ENCODE results near the gene KLK12. TPM values are rescaled to one million over a fixed set of nuclear protein-coding genes. Genes with fewer than 3 reads are reported as not detected.

Gene KLK12
- total and polyA plus RNA-seq, 2 donors (not counting 1 experiment from before 2014, with no cell fraction given) = not detected

DNA sequence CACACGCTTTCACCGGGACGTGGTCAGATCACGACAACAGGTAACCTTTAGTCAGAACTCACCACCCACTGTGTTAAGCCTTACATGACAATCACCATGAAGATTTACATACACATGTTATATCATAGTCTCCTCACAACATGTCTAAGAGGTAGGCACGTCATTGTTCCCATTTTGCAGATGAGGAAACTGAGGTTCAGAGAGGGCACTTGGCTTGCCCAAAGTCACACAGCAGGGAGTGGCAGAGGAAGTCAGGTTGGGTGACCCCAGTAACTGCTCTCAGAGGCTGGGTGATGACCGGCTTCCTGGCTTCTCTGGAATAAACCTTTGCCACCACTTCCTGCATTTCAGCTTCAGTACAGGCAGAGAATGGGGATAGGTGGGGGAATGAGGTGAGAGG, 20.6 kb downstream of the KLK12 start:
- Mint-ChIP-seq H3K27me3 (peaks cover 59% of the 10 kb centered on the region), H3K4me1 (peaks cover 15% of the 10 kb centered on the region), H3K9me3 (ENCODE audit: insufficient read depth) (no peaks in the 10 kb centered on the region), H3K27ac (no peak overlapping the region), H3K4me3 (no peak overlapping the region)
- H3K36me3 ChIP-seq (replicated peaks in 1 of 2; ENCODE audit: control extremely low read depth in 1 of 2, control insufficient read depth in 1 of 2, extremely low read depth in 1 of 2, insufficient read depth in 2 of 2, low read length in 1 of 2) = no peaks in the 10 kb centered on the region
- TF ChIP-seq CTCF (IDR thresholded peaks at IDR 0.05) (no peak), EZH2 (IDR thresholded peaks at IDR 0.05; ENCODE audit: borderline replicate concordance, insufficient read depth, low read depth, low read length, poor library complexity, severe bottlenecking) (no peak)
- no peak overlapping the region for H3K27ac ChIP-seq (ENCODE audit: low read length in 2 of 2)
- no peak overlapping the region for H3K4me3 ChIP-seq (ENCODE audit: control extremely low read depth in 1 of 5, extremely low read depth in 1 of 5, insufficient read depth in 1 of 5, low read depth in 2 of 5, low read length in 4 of 5)
- no peak overlapping the region for H3K4me2 ChIP-seq (replicated peaks; ENCODE audit: low read depth, low read length, poor library complexity, severe bottlenecking)
- intact Hi-C loops (cut with micrococcal nuclease) = no loop called here
- peaks cover 0 to 49% (median 26%) of the 10 kb centered on the region in 4 experiments for H3K27me3 ChIP-seq (replicated peaks in 1 of 4; ENCODE audit: control extremely low read depth in 1 of 4, control insufficient read depth in 3 of 4, insufficient read depth in 4 of 4, low read length in 3 of 4)
- DNase-seq (no peak), ATAC-seq (ENCODE audit: low read depth) (no peak)
- H3K79me2 ChIP-seq (ENCODE audit: control insufficient read depth, insufficient read depth, low read length) = no peaks in the 10 kb centered on the region
- CTCF ChIA-PET = no interaction called here
- H2AFZ ChIP-seq (ENCODE audit: insufficient read depth, low read depth, low read length, poor library complexity, severe bottlenecking) = no peak overlapping the region
- 82% methylated on average over 5 of the region's 6 CpGs for WGBS (ENCODE audit: insufficient coverage)
- peaks cover 7 to 14% of the 10 kb centered on the region in 2 donors for H3K4me1 ChIP-seq (ENCODE audit: control insufficient read depth in 2 of 2, insufficient read depth in 2 of 2, low read length in 2 of 2)
- H4K20me1 ChIP-seq (ENCODE audit: control insufficient read depth, insufficient read depth, low read length, poor library complexity, severe bottlenecking) = no peaks in the 10 kb centered on the region
- no peak overlapping the region for H3K9ac ChIP-seq (ENCODE audit: low read length)
- POLR2A ChIA-PET = no interaction called here
- H3K9me3 ChIP-seq (ENCODE audit: control extremely low read depth in 1 of 3, control insufficient read depth in 2 of 3, insufficient read depth in 1 of 3, low read length in 2 of 3) = peaks cover 0 to 28% (median 0%) of the 10 kb centered on the region in 3 donors

DNA sequence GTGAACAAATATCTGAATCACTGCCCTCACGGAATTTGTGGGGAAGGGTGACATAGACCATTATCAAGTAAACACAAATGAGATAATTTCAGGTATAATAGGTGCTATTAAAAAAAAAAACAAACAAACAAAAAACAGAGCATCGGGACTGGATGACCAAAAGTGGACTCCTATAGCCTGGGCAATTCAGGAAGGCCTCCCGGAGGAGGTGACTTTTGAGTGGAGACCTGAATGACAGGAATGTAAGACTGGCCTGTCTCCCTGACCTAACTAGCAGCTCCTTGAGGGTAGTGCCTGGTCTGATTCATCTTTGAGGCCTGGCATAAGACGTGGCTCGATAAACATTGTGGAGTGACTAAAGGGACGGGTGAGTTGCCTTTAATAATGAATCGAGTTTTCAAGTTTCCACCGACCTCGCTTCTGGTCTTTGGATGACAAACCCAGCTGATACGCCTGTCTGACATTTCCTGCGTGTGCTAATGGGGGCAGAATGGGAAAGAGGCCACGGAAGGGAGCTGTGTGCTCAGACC, 22.1 kb downstream of the KLK12 start:
- Histone ChIP-seq H3K4me1 (ENCODE audit: control insufficient read depth in 2 of 2, insufficient read depth in 2 of 2, low read length in 2 of 2) (peaks cover 6 to 7% of the 10 kb centered on the region in 2 donors), H3K9me3 (ENCODE audit: control extremely low read depth in 1 of 3, control insufficient read depth in 2 of 3, insufficient read depth in 1 of 3, low read length in 2 of 3) (peaks cover 0 to 18% (median 0%) of the 10 kb centered on the region in 3 donors), H2AFZ (ENCODE audit: insufficient read depth, low read depth, low read length, poor library complexity, severe bottlenecking) (no peak overlapping the region), H3K4me2 (replicated peaks; ENCODE audit: low read depth, low read length, poor library complexity, severe bottlenecking) (no peak overlapping the region), H3K79me2 (ENCODE audit: control insufficient read depth, insufficient read depth, low read length) (no peaks in the 10 kb centered on the region), H3K27ac (ENCODE audit: low read length in 2 of 2) (no peak overlapping the region), H3K4me3 (ENCODE audit: control extremely low read depth in 1 of 5, extremely low read depth in 1 of 5, insufficient read depth in 1 of 5, low read depth in 2 of 5, low read length in 4 of 5) (no peak overlapping the region), H3K36me3 (replicated peaks in 1 of 2; ENCODE audit: control extremely low read depth in 1 of 2, control insufficient read depth in 1 of 2, extremely low read depth in 1 of 2, insufficient read depth in 2 of 2, low read length in 1 of 2) (no peaks in the 10 kb centered on the region), H3K9ac (ENCODE audit: low read length) (no peak overlapping the region), H4K20me1 (ENCODE audit: control insufficient read depth, insufficient read depth, low read length, poor library complexity, severe bottlenecking) (no peaks in the 10 kb centered on the region), H3K27me3 (replicated peaks in 1 of 4; ENCODE audit: control extremely low read depth in 1 of 4, control insufficient read depth in 3 of 4, insufficient read depth in 4 of 4, low read length in 3 of 4) (peaks cover 0 to 39% (median 21%) of the 10 kb centered on the region in 4 experiments)
- intact Hi-C loops (cut with micrococcal nuclease) = no loop called here
- Mint-ChIP-seq H3K4me1 (peaks cover 11% of the 10 kb centered on the region), H3K27me3 (peaks cover 52% of the 10 kb centered on the region), H3K4me3 (no peak overlapping the region), H3K9me3 (ENCODE audit: insufficient read depth) (no peaks in the 10 kb centered on the region), H3K27ac (no peak overlapping the region)
- ChIA-PET POLR2A (no interaction called here), CTCF (no interaction called here)
- WGBS (ENCODE audit: insufficient coverage) = 71% methylated on average over 10 of the region's 12 CpGs
- TF ChIP-seq EZH2 (IDR thresholded peaks at IDR 0.05; ENCODE audit: borderline replicate concordance, insufficient read depth, low read depth, low read length, poor library complexity, severe bottlenecking) (no peak), CTCF (IDR thresholded peaks at IDR 0.05) (no peak)
- ATAC-seq (ENCODE audit: low read depth) = no peak
- DNase-seq = no peak
